ENCODE results near the gene MYH9. TPM values are rescaled to one million over a fixed set of nuclear protein-coding genes. Genes with fewer than 3 reads are reported as not detected.

The MYH9 gene
- total and polyA plus RNA-seq, 4 donors: 184 to 667 (median 332) TPM

- H3K4me3 ChIP-seq: no peak overlapping the region
- TF ChIP-seq, protein P1, sequence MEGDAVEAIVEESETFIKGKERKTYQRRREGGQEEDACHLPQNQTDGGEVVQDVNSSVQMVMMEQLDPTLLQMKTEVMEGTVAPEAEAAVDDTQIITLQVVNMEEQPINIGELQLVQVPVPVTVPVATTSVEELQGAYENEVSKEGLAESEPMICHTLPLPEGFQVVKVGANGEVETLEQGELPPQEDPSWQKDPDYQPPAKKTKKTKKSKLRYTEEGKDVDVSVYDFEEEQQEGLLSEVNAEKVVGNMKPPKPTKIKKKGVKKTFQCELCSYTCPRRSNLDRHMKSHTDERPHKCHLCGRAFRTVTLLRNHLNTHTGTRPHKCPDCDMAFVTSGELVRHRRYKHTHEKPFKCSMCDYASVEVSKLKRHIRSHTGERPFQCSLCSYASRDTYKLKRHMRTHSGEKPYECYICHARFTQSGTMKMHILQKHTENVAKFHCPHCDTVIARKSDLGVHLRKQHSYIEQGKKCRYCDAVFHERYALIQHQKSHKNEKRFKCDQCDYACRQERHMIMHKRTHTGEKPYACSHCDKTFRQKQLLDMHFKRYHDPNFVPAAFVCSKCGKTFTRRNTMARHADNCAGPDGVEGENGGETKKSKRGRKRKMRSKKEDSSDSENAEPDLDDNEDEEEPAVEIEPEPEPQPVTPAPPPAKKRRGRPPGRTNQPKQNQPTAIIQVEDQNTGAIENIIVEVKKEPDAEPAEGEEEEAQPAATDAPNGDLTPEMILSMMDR (IDR thresholded peaks at IDR 0.05; ENCODE audit: control extremely low read depth, extremely low read depth): no peak
- DNase-seq (no peak), ATAC-seq (ENCODE audit: insufficient read depth, low FRiP score) (no peak)
- WGBS, 2 donors: 61 to 84% methylated on average over 4 of the region's 4 CpGs
- no peaks in the 10 kb centered on the region for H3K9me3 ChIP-seq (ENCODE audit: control insufficient read depth in 4 of 4, insufficient read depth in 3 of 4, low read length in 3 of 4)
- H3K9ac ChIP-seq (ENCODE audit: insufficient read depth in 1 of 2, low read length in 2 of 2): no peak overlapping the region
- no peaks in the 10 kb centered on the region for H3K27me3 ChIP-seq (ENCODE audit: control insufficient read depth in 3 of 3, insufficient read depth in 3 of 3, low read length in 2 of 3)
- H3K36me3 ChIP-seq (ENCODE audit: control insufficient read depth in 4 of 4, insufficient read depth in 4 of 4, low read length in 4 of 4): peaks cover 0 to 10% (median 1%) of the 10 kb centered on the region in 4 donors
- peak overlapping the region; percentile 25 to 61 for H3K27ac ChIP-seq (ENCODE audit: low read depth in 1 of 2, low read length in 1 of 2)
- peaks cover 15 to 67% (median 48%) of the 10 kb centered on the region in 5 donors for H3K4me1 ChIP-seq (ENCODE audit: control insufficient read depth in 5 of 5, insufficient read depth in 5 of 5, low read length in 5 of 5)
These were observed 25.7 kb downstream of the MYH9 start for GRCh38 chr22:36362075-36362474.

GRCh38 chr22:36360871-36361383 is 26.8 kb downstream of the MYH9 start:
- no peaks in the 10 kb centered on the region for H3K9me3 ChIP-seq (ENCODE audit: control insufficient read depth in 4 of 4, insufficient read depth in 3 of 4, low read length in 3 of 4)
- H3K4me3 ChIP-seq: no peak overlapping the region
- 24 to 27% methylated on average over 5 of the region's 5 CpGs for WGBS, 2 donors
- H3K4me1 ChIP-seq (ENCODE audit: control insufficient read depth in 5 of 5, insufficient read depth in 5 of 5, low read length in 5 of 5): peaks cover 12 to 64% (median 40%) of the 10 kb centered on the region in 5 donors
- DNase-seq (peak; percentile 57 to 69 (median 63)), ATAC-seq (ENCODE audit: insufficient read depth, low FRiP score) (no peak)
- H3K9ac ChIP-seq (ENCODE audit: insufficient read depth in 1 of 2, low read length in 2 of 2): peak overlapping the region in 1 of 2 donors; percentile 49
- H3K36me3 ChIP-seq (ENCODE audit: control insufficient read depth in 4 of 4, insufficient read depth in 4 of 4, low read length in 4 of 4): peaks cover 0 to 10% (median 1%) of the 10 kb centered on the region in 4 donors
- H3K27ac ChIP-seq (ENCODE audit: low read depth in 1 of 2, low read length in 1 of 2): peak overlapping the region; percentile 65 to 75
- TF ChIP-seq, protein P1 (IDR thresholded peaks at IDR 0.05; ENCODE audit: control extremely low read depth, extremely low read depth): no peak
- no peaks in the 10 kb centered on the region for H3K27me3 ChIP-seq (ENCODE audit: control insufficient read depth in 3 of 3, insufficient read depth in 3 of 3, low read length in 2 of 3)

DNA sequence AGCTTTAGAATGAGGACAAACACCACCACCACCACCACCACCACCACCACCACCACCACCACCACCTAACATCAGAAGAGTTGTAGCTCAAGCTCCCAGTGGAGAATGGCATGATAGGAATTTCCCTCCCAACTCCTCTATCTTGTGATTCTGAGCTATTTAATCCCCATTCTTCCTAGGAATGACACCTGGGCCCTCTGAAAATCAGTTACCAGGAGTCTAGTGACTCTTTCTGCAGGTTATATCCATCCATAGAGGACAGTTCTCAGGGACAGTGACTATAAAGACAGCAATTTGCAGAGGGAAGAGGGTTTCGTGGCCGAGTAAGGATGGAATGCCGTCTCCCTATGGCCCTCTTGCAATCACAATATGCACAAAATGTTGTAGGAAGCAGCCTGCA is 27.8 kb downstream of the MYH9 start:
- ATAC-seq (ENCODE audit: insufficient read depth, low FRiP score): no peak
- WGBS, 2 donors: 79 to 84% methylated on average over 3 of the region's 3 CpGs
- no peak overlapping the region for H3K9ac ChIP-seq (ENCODE audit: insufficient read depth in 1 of 2, low read length in 2 of 2)
- H3K4me1 ChIP-seq (ENCODE audit: control insufficient read depth in 5 of 5, insufficient read depth in 5 of 5, low read length in 5 of 5): peaks cover 17 to 68% (median 36%) of the 10 kb centered on the region in 5 donors
- no peaks in the 10 kb centered on the region for H3K9me3 ChIP-seq (ENCODE audit: control insufficient read depth in 4 of 4, insufficient read depth in 3 of 4, low read length in 3 of 4)
- no peaks in the 10 kb centered on the region for H3K27me3 ChIP-seq (ENCODE audit: control insufficient read depth in 3 of 3, insufficient read depth in 3 of 3, low read length in 2 of 3)
- TF ChIP-seq, protein P1 (IDR thresholded peaks at IDR 0.05; ENCODE audit: control extremely low read depth, extremely low read depth): no peak
- H3K4me3 ChIP-seq: no peak overlapping the region
- no peak for DNase-seq
- peak overlapping the region; percentile 51 to 56 for H3K27ac ChIP-seq (ENCODE audit: low read depth in 1 of 2, low read length in 1 of 2)
- peaks cover 0 to 10% (median 1%) of the 10 kb centered on the region in 4 donors for H3K36me3 ChIP-seq (ENCODE audit: control insufficient read depth in 4 of 4, insufficient read depth in 4 of 4, low read length in 4 of 4)

Measured in lung (tissue), 12 donors.